Sigmoid colon (tissue), 3 donors: ENCODE results near the gene USP1.

Experiments
- CTCF ChIP-seq, 4 experiments: fragments of 450-650 bp in 3 of 4; fragments of 200-600 bp in 1 of 4; IDR thresholded peaks; one replicate each; pipeline ENCODE4 v1.5.1; 2016 to 2019; ENCODE audit warnings: antibody characterized with exemption in 4 of 4, mild to moderate bottlenecking in 3 of 4, moderate library complexity in 2 of 4
- POLR2A ChIP-seq, 2 donors: fragments of 450-650 bp; IDR thresholded peaks; one replicate each; pipeline ENCODE4 v1.6.1; 2016; ENCODE audit warnings: antibody characterized with exemption in 2 of 2, mild to moderate bottlenecking in 2 of 2, moderate library complexity in 2 of 2

- no peak for TF ChIP-seq POLR2A (IDR thresholded peaks at IDR 0.05)
- TF ChIP-seq CTCF (IDR thresholded peaks at IDR 0.05) = no peak
Observed at GRCh38 chr1:62433861-62434617, 2.8 kb upstream of the USP1 start.
